GM23338 (cell line): Measurements from ENCODE around the gene TM9SF4. TPM values are rescaled to one million over a fixed set of nuclear protein-coding genes. Genes with fewer than 3 reads are reported as not detected.

Source experiments
- ATAC-seq: fragments of 200-7000 bp; cut with Tn5 transposase; 3 replicates; pipeline ENCODE4 v1.9.1; 2020
- DNase-seq: peaks from one replicate; pipeline ENCODE4 v3.0.0-alpha.2; 2015; ENCODE audit warnings: low spot score
- H2AFZ ChIP-seq: fragments of 200-600 bp; sonication (generic); 2 replicates; pipeline ENCODE4 v1.8.0; 2016; ENCODE audit warnings: antibody characterized with exemption, mild to moderate bottlenecking, moderate library complexity
- H3F3A ChIP-seq: fragments of 200-600 bp; sonication (generic); replicated peaks from 2 replicates; pipeline ENCODE4 v1.8.0; 2017; ENCODE audit warnings: antibody characterized with exemption, mixed run types, low read depth
- H3K27ac ChIP-seq: fragments of 200-600 bp; sonication (generic); 2 replicates; pipeline ENCODE4 v1.6.1; 2016; ENCODE audit warnings: low read depth
- H3K27me3 ChIP-seq: fragments of 200-600 bp; sonication (generic); 2 replicates; pipeline ENCODE4 v1.8.0; 2016; ENCODE audit warnings: mild to moderate bottlenecking, mixed run types, moderate library complexity; ENCODE audit not compliant: insufficient read depth
- H3K36me3 ChIP-seq: fragments of 200-600 bp; sonication (generic); 2 replicates; pipeline ENCODE4 v1.8.0; 2016; ENCODE audit warnings: mild to moderate bottlenecking; ENCODE audit not compliant: insufficient read depth
- H3K4me1 ChIP-seq: fragments of 200-600 bp; sonication (generic); 2 replicates; pipeline ENCODE4 v1.8.0; 2016; ENCODE audit warnings: mild to moderate bottlenecking, moderate library complexity; ENCODE audit not compliant: insufficient read depth
- H3K4me2 ChIP-seq: fragments of 200-600 bp; sonication (generic); 2 replicates; pipeline ENCODE4 v1.7.1; 2017; ENCODE audit warnings: mixed run types
- H3K4me3 ChIP-seq: fragments of 200-600 bp; sonication (generic); 2 replicates; pipeline ENCODE4 v1.6.1; 2016; ENCODE audit warnings: mixed run types
- H3K79me2 ChIP-seq: fragments of 200-600 bp; sonication (generic); replicated peaks from 2 replicates; pipeline ENCODE4 v1.8.0; 2017; ENCODE audit warnings: mild to moderate bottlenecking; ENCODE audit not compliant: insufficient read depth
- H3K9me2 ChIP-seq: fragments of 200-600 bp; sonication (generic); 2 replicates; pipeline ENCODE4 v1.8.0; 2017; ENCODE audit not compliant: insufficient read depth
- H4K20me1 ChIP-seq: fragments of 200-600 bp; sonication (generic); replicated peaks from 2 replicates; pipeline ENCODE4 v1.8.0; 2017; ENCODE audit warnings: mild to moderate bottlenecking; ENCODE audit not compliant: insufficient read depth
- H3K27ac Mint-ChIP-seq: 2 replicates; pipeline ENCODE4 v1.8.0; 2020; ENCODE audit warnings: inconsistent platforms, mild to moderate bottlenecking, moderate library complexity, mixed read lengths
- H3K27me3 Mint-ChIP-seq: 3 replicates; pipeline ENCODE4 v1.8.0; 2022; ENCODE audit warnings: low read depth, mild to moderate bottlenecking, moderate library complexity, mixed read lengths, inconsistent platforms; ENCODE audit not compliant: insufficient read depth, poor library complexity
- H3K36me3 Mint-ChIP-seq: 3 replicates; pipeline ENCODE4 v1.8.0; 2021; ENCODE audit warnings: low read depth, mild to moderate bottlenecking, inconsistent platforms, moderate library complexity, mixed read lengths
- H3K4me1 Mint-ChIP-seq: 3 replicates; pipeline ENCODE4 v1.8.0; 2020; ENCODE audit warnings: mild to moderate bottlenecking, inconsistent platforms, mixed read lengths
- H3K4me3 Mint-ChIP-seq: 3 replicates; pipeline ENCODE4 v1.8.0; 2021; ENCODE audit warnings: moderate library complexity, mild to moderate bottlenecking, inconsistent platforms, mixed read lengths
- H3K9me3 Mint-ChIP-seq: 3 replicates; pipeline ENCODE4 v1.8.0; 2020; ENCODE audit warnings: moderate library complexity, mild to moderate bottlenecking, inconsistent platforms, mixed read lengths
- ETS1 ChIP-seq: IDR thresholded peaks from 2 replicates; pipeline ENCODE4 v1.6.1; 2016; ENCODE audit warnings: antibody characterized with exemption
- EZH2 ChIP-seq: fragments of 200-600 bp; sonication (generic); IDR thresholded peaks from one replicate; pipeline ENCODE4 v1.8.0; 2017; ENCODE audit warnings: antibody characterized with exemption, mild to moderate bottlenecking, low read depth; ENCODE audit not compliant: unreplicated experiment
- JUNB ChIP-seq: IDR thresholded peaks from one replicate; pipeline ENCODE4 v1.6.1; 2016; ENCODE audit warnings: antibody characterized with exemption; ENCODE audit not compliant: unreplicated experiment
- REST ChIP-seq: IDR thresholded peaks from one replicate; pipeline ENCODE4 v1.6.1; 2018; ENCODE audit warnings: antibody characterized with exemption; ENCODE audit not compliant: unreplicated experiment
- ZNF114 ChIP-seq: fragments of 250-450 bp; sonication (Bioruptor Pico); IDR thresholded peaks from 2 replicates; pipeline ENCODE4 v1.5.0; 2020; ENCODE audit warnings: mild to moderate bottlenecking, moderate library complexity
- polyA plus RNA-seq: library from polyadenylated mRNA; unstranded; fragments of >200 nt; fragmentation: Nextera tagmentation; extraction: Ambion mirVana; gene quantifications from 2 replicates; pipeline ENCODE4 v1.2.1, GENCODE V29; 2016
- total RNA-seq: library from RNA; depleted of rRNA; stranded (reverse); fragments of >200 nt; shearing (Covaris generic); gene quantifications from 2 replicates; pipeline ENCODE4 v1.2.3, GENCODE V29; 2014
- TF ChIP-seq, protein P1 (sequence below), 2 experiments: fragments of 200-600 bp in 1 of 2; sonication (generic) in 1 of 2; conservative IDR thresholded peaks; 2 replicates each; pipeline versions ENCODE4 v1.5.1 to v1.6.1; 2016 to 2017; ENCODE audit warnings: antibody characterized with exemption in 2 of 2, low read depth in 2 of 2, mild to moderate bottlenecking in 2 of 2, moderate library complexity in 1 of 2

TM9SF4 gene
- total and polyA plus RNA-seq, 2 experiments from 2014 or later, result 20.4 to 52.6 TPM

- TF ChIP-seq REST (no peak), ZNF114 (CRISPR knock-in tag) (no peak), EZH2 (no peak)
Measured at GRCh38 chr20:32205110-32205842, 95.8 kb downstream of the TM9SF4 start (continued).

DNA sequence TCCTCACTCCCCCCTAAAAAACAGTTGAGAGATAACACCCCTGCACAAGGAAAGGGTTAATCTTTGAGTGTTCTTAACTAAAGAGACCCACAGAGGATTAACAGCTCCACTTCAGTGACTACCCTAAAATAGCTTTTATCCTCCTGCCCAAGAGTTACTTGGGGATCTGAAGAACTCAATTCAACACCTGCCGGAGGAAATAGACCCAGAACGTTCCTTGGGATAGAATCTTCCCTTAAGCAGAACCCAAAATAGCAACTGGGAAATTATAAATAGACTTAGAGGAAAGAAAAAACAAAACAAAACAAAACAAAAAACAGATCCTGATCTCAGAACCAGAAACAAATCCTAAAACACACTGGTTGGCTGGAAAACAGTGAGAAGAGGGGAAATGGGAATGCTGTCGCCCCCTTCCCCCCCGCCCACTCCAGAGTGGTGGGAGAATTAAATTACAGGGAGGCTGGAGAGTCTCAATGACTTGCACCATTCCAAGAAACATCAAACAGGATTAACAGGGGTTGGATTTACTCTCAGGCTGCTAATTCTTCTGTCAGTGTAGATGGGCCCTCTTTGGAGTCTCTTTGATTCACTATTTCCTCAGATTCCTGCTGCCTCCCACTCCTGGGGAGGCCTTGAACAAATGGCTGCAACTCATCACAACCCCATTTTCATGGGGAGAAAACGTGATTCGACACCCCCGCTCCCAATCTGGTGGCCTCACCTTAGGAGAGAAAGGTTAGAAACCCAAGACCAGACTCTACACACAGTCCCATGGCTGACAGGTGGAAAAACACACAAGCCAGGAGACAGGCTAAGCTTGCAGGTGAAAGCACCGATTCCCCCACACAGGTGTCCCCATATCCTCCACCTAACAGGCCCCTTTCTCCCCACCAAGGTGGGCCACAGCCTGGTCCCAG is 96.6 kb downstream of the TM9SF4 start:
- ATAC-seq (no peak), DNase-seq (no peak)
- Mint-ChIP-seq H3K27me3 (peaks cover 8% of the 10 kb centered on the region), H3K4me1 (peaks cover 49% of the 10 kb centered on the region), H3K9me3 (no peaks in the 10 kb centered on the region), H3K4me3 (peak overlapping the region; percentile 95), H3K36me3 (peaks cover 34% of the 10 kb centered on the region), H3K27ac (peak overlapping the region; percentile 91)
- peak overlapping the region; percentile 33; the same call in 1 of the 2 replicates for H3K27ac ChIP-seq
- no peak overlapping the region for H2AFZ ChIP-seq
- H3K79me2 ChIP-seq, result peaks cover 94% of the 10 kb centered on the region
- H3K4me2 ChIP-seq, result peak overlapping the region; percentile 100
- H3K27me3 ChIP-seq, result no peaks in the 10 kb centered on the region
- H3K9me2 ChIP-seq, result no peaks in the 10 kb centered on the region
- H3K4me1 ChIP-seq, result peaks cover 44% of the 10 kb centered on the region
- H3K36me3 ChIP-seq, result peaks cover 18% of the 10 kb centered on the region
- H3F3A ChIP-seq, result peaks cover 29% of the 10 kb centered on the region
- peak overlapping the region; percentile 100 for H3K4me3 ChIP-seq
- peaks cover 47% of the 10 kb centered on the region for H4K20me1 ChIP-seq
- no peak for TF ChIP-seq ETS1
- TF ChIP-seq JUNB, result no peak
- no peak for TF ChIP-seq REST
- TF ChIP-seq, protein P1, sequence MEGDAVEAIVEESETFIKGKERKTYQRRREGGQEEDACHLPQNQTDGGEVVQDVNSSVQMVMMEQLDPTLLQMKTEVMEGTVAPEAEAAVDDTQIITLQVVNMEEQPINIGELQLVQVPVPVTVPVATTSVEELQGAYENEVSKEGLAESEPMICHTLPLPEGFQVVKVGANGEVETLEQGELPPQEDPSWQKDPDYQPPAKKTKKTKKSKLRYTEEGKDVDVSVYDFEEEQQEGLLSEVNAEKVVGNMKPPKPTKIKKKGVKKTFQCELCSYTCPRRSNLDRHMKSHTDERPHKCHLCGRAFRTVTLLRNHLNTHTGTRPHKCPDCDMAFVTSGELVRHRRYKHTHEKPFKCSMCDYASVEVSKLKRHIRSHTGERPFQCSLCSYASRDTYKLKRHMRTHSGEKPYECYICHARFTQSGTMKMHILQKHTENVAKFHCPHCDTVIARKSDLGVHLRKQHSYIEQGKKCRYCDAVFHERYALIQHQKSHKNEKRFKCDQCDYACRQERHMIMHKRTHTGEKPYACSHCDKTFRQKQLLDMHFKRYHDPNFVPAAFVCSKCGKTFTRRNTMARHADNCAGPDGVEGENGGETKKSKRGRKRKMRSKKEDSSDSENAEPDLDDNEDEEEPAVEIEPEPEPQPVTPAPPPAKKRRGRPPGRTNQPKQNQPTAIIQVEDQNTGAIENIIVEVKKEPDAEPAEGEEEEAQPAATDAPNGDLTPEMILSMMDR (conservative IDR thresholded peaks at IDR 0.05; ENCODE audit: low read depth in 2 of 2), result no peak
